Nucleus accumbens (tissue), 56 donors: ENCODE measurements around the gene PPFIA3.
"Not testable (repeated sequence)": the region's sequence is repeated elsewhere in the genome, so short reads cannot be mapped to it uniquely, and the experiment has no call there.

Source experiments
- DNase-seq, 56 donors: peaks; one replicate each; lab custom pipeline; 2025; lab: John Stamatoyannopoulos, UW

The PPFIA3 gene

DNA sequence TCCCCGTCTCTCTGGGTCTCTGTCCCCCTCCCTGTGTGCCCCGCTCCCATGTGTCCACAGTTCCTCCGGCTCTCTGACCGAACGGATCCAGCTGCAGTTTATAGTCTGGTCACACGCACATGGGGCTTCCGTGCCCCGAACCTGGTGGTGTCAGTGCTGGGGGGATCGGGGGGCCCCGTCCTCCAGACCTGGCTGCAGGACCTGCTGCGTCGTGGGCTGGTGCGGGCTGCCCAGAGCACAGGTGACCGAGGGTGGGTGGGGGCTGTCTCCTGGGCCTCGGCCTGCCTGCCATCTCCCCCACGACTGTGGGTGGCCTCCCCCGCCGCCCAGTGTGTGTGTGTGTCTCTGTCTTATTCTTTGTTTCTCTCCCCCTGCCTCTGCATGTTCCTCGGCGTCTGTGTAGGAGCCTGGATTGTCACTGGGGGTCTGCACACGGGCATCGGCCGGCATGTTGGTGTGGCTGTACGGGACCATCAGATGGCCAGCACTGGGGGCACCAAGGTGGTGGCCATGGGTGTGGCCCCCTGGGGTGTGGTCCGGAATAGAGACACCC, 48.6 kb downstream of the PPFIA3 start:
- no peak for DNase-seq

DNA sequence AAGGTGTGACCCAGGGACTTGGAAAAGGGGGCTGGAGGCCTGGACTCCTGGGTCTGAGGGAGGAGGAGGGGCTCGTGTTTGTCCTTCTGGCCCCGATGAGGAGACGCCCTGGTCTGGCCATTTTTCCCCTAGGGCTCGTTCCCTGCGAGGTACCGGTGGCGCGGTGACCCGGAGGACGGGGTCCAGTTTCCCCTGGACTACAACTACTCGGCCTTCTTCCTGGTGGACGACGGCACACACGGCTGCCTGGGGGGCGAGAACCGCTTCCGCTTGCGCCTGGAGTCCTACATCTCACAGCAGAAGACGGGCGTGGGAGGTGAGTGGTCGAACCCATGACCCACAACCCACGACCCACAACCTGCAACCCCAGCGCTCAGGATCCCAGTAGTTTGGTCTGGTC, 49.1 kb downstream of the PPFIA3 start:
- no peak for DNase-seq

DNA sequence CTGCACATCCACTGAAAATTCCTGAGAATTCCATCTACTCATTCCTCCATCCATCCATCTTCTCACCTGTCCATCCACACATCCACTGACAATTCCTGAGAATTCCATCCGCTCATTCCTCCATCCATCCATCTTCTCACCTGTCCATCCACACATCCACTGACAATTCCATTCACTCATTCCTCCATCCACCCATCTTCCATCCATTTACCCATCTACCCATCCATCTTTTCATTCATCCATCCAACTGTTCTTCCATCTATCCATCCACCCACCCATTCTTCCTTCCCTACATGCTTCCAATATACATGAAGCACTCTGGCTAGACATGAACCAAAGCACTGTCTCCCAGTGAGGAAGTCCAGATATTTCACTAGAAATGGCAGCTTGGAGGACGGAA, 53.9 kb downstream of the PPFIA3 start:
- DNase-seq = no peak

DNA sequence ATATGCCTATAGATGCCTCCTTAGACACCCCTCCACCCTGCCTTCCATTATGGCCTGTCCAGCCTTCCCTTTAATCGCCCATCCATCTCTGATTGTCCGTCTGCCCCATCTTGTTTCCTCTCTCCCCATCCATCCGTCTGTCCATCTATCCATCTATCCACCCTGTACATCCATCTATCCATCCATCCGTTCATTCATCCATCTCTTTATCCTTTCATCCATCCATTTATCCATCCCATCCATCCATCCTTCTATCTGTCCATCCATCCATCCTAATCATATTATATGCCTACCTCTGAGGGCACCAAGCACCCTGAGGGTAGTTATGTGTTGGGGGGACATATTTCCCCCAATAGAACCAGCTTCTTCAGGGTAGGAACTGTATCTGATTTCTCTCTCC, 61.3 kb downstream of the PPFIA3 start:
- DNase-seq = no peak

DNA sequence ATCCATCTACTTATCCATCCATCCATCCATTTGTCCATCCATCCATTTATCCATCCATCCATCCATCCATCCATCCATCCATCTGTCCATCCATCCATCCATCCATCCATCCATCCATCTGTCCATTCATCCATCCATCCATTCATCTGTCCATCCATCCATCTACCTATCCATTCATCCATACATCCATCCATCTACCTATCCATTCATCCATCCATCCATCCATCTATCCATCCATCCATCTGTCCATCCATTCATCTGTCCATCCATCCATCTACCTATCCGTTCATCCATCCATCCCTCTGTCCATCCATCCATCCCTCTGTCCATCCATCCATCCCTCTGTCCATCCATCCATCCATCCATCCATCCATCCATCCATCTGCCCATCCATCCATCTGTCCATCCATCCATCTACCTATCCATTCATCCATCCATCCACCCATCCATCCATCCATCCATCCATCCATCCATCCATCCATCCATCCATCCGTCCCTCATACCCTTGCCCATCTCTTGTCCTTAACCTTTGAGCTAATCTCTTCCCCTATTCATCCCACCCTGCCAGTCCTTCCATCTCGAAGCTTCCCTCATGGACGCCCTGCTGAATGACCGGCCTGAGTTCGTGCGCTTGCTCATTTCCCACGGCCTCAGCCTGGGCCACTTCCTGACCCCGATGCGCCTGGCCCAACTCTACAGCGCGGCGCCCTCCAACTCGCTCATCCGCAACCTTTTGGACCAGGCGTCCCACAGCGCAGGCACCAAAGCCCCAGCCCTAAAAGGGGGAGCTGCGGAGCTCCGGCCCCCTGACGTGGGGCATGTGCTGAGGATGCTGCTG, 62.9 kb downstream of the PPFIA3 start:
- DNase-seq = not testable (repeated sequence)

DNA sequence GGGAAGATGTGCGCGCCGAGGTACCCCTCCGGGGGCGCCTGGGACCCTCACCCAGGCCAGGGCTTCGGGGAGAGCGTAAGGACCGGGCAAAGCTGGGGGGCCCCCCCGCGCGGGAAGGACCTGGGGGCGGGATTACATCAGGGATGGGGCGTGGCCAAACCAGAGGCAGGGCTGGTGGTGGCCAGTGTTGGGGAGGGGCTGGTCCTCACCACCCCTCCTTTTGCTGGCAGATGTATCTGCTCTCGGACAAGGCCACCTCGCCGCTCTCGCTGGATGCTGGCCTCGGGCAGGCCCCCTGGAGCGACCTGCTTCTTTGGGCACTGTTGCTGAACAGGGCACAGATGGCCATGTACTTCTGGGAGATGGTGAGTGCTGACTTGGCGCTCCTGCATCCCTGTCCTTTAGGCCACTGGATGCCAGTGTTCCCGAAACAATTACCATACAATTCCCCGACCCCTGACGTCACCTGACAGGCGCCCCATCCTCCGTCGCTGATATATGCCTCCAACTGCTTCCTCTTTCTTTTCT, 63.6 kb downstream of the PPFIA3 start:
- DNase-seq = no peak

DNA sequence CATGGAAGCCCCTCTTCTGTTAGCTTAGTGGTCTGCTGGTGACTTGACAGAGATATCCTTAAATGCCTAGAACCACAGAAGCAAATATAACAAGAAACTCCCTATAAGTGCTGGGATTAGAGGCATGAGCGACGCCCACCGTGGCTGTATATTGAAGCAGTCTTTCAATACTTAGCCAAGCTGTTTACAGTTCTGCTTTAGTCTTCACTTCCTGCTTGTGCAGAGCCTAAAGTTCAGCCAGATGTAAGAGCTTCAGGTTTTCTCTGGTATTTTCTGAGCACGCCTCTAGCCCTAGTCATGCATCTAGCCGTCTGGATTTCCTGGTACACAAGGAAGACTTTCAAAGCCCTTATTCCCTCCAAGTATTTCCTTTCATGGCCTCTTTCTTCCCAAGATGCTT, 66.8 kb downstream of the PPFIA3 start:
- no peak for DNase-seq

DNA sequence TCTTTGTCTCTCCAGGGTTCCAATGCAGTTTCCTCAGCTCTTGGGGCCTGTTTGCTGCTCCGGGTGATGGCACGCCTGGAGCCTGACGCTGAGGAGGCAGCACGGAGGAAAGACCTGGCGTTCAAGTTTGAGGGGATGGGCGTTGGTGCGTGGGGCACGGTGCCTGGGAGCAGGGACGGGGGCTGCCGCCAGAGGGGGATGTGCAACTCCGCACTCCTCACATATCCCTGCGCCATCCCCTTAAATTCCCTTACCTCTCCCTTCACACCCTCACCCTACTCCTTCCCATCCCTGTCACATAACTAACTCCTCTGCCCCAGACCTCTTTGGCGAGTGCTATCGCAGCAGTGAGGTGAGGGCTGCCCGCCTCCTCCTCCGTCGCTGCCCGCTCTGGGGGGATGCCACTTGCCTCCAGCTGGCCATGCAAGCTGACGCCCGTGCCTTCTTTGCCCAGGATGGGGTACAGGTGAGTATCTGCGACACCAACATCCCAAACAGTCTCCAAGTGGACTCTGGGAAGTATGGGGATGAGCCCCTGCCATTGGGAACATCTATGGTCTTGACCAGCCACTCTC, 69.4 kb downstream of the PPFIA3 start:
- no peak for DNase-seq

DNA sequence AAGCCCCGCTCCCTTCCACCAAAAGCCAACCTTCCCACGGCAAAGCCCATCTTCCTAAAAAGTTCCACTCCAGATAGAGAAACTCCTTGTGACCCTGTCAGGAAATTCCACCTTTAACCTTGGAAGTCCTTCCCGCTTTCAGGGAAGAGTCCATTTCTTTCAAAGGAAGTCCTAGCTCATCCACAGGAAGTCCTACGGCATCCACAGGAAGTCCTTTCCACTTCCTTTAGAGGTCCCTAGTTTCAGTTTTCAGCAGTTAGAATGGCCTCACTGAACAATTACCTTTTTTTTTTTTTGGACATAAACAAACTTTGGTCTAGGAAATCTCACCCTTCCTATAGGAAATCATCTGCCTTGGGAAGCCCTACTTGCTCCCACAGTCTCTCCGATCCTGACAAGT, 69.9 kb downstream of the PPFIA3 start:
- DNase-seq = no peak

DNA sequence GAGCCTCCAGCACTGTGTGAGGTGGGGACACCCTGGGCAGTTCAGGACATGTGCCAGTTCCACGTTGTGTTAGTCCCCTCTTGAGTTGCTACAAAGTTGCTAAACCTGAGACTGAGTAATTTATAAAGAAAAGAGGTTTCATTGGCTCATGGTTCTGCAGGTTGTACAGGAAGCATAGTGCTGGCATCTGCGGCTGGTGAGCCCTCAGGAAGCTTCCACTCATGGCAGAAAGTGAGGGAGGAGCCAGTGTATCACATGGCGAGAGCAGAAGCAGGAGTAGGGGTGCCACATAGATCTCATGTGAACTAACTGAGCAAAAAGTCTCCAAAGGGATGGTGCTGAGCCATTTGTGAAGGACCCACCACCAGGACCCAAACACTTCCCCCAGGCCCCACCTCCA, 71.4 kb downstream of the PPFIA3 start:
- no peak for DNase-seq

DNA sequence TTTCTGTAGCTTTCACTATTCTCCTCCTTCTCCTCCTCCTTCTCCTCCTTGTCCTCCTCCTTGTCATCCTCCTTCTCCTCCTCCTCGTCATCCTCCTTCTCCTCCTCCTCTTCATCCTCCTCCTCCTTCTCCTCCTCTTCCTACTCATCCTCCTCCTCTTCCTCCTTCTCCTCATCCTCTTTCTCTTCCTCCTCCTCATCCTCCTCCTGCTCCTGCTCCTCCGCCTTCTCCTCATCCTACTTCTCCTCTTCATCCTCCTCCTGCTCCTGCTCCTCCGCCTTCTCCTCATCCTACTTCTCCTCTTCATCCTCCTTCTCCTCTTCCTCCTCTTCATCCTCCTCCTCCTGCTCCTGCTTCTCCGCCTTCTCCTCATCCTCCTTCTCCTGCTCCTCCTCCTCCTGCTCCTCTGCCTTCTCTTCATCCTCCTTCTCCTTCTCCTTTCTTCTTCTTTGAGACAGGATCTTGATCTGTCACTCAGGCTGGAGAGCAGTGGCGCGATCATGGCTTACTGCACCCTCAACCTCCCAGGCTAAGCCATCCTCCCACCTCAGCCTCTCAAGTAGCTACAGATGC, 74.6 kb downstream of the PPFIA3 start:
- no peak for DNase-seq

DNA sequence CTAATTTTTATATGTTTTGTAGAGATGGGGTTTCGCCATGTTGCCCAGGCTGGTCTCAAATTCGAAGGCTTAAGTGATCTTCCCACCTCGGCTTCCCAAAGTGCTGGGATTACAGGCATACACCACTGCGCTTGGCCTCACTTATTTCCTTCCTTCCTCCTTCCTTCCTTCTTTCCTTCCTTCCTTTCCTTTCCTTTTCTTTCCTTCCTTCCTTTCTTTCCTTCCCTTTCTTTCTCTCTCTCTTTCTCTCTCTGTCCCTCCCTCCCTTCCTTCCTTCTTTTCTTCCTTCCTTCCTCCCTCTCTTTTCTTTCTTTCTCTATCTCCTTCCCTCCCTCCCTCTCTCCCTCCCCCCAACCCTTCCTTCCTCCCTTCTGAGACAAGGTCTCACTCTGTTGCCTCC, 75.1 kb downstream of the PPFIA3 start:
- no peak for DNase-seq

DNA sequence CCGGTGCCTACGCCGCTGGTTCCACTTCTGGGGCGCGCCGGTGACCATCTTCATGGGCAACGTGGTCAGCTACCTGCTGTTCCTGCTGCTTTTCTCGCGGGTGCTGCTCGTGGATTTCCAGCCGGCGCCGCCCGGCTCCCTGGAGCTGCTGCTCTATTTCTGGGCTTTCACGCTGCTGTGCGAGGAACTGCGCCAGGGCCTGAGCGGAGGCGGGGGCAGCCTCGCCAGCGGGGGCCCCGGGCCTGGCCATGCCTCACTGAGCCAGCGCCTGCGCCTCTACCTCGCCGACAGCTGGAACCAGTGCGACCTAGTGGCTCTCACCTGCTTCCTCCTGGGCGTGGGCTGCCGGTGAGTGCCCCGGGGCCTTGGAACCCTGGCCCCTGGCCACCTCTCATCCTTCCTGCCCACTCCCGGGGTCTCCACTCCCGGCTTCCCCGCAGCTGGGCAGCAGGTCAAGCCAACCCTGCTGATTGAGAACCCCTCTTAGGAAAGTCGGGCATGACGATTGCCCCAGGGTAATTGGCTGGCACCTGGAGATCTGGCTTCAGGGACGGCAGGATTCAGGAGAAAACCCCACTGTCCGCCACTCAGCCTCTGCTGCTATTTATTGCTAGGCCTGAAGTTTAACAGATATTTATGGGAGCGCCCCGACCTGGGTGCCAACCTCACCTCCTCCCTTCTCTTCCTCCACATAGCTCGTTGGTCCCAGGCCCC, 77.3 kb downstream of the PPFIA3 start:
- DNase-seq = peak in 3 of 56 donors; percentile 5 to 15 (median 13)

DNA sequence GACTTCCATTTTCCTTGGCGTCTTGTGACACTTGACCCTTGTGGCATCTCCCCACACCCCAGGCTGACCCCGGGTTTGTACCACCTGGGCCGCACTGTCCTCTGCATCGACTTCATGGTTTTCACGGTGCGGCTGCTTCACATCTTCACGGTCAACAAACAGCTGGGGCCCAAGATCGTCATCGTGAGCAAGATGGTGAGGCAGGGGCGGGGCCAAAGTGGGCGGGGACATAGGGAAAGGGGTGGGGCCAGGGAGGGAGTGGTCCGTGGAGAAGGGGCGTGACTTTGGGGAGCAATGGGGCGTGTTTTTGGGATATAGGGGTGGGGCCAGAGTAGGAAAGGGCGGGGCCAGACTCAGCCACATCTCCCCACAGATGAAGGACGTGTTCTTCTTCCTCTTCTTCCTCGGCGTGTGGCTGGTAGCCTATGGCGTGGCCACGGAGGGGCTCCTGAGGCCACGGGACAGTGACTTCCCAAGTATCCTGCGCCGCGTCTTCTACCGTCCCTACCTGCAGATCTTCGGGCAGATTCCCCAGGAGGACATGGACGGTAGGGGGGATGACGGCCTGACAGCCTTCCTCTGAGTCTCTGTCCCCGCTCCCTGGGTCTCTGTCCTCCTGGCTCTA, 81.0 kb downstream of the PPFIA3 start:
- peak in 1 of 56 donors; percentile 15 for DNase-seq
